Measurements from ENCODE around the gene FHOD3. TPM values are rescaled to one million over a fixed set of nuclear protein-coding genes. Genes with fewer than 3 reads are reported as not detected.

Gene FHOD3
- total and polyA plus RNA-seq, 2 of the 8 experiments (the other 6 are each of a cell fraction or from before 2014, with no cell fraction given), result 9.7 to 10.5 TPM

GRCh38 chr18:36381075-36381474 lies 83.6 kb downstream of the FHOD3 start (continued):
- TF ChIP-seq ATF2 (IDR thresholded peaks at IDR 0.05; ENCODE audit: low read length), result no peak
- TF ChIP-seq TBP (IDR thresholded peaks at IDR 0.05; ENCODE audit: low read depth, low read length), result no peak
- TF ChIP-seq POLR2AphosphoS5 (IDR thresholded peaks at IDR 0.05; ENCODE audit: low read depth, low read length), result no peak
- no peak for TF ChIP-seq TAF7 (optimal IDR thresholded peaks at IDR 0.05; ENCODE audit: borderline replicate concordance, low read depth, low read length)
- no peak for TF ChIP-seq RNF2 (IDR thresholded peaks at IDR 0.05; ENCODE audit: borderline replicate concordance, low read depth, low read length, missing control alignments, poor library complexity, severe bottlenecking)
- TF ChIP-seq SAP30 (IDR thresholded peaks at IDR 0.05; ENCODE audit: insufficient read depth, insufficient replicate concordance, low read length), result no peak
